GM04504 (cell line): ENCODE measurements around the gene HDGF.

Experiments
- DNase-seq: peaks from one replicate; pipeline ENCODE4 v3.0.0-alpha.2; 2012; ENCODE audit warnings: low read depth

The HDGF gene

GRCh38 chr1:156698995-156699394 lies 52.5 kb downstream of the HDGF start:
- no peak for DNase-seq

- no peak for DNase-seq
Observed at GRCh38 chr1:156697481-156697880, 54.0 kb downstream of the HDGF start.

GRCh38 chr1:156696755-156697154 lies 54.7 kb downstream of the HDGF start:
- DNase-seq = no peak

GRCh38 chr1:156694690-156694962 lies 56.8 kb downstream of the HDGF start:
- no peak for DNase-seq

GRCh38 chr1:156693848-156694689 lies 57.4 kb downstream of the HDGF start:
- DNase-seq = no peak

GRCh38 chr1:156692925-156693847 lies 58.3 kb downstream of the HDGF start:
- no peak for DNase-seq

GRCh38 chr1:156692441-156692924 lies 59.0 kb downstream of the HDGF start:
- no peak for DNase-seq
